Stomach (tissue), 9 donors: ENCODE data around the gene TSPAN14. TPM values are rescaled to one million over a fixed set of nuclear protein-coding genes. Genes with fewer than 3 reads are reported as not detected.
A peak's percentile ranks its signal among the peaks of the same experiment; 100 is the strongest.
"Not testable (repeated sequence)": the region's sequence is repeated elsewhere in the genome, so short reads cannot be mapped to it uniquely, and the experiment has no call there.

ENCODE experiments used
- DNase-seq, 2 donors: peaks; one replicate each; pipeline versions ENCODE4 v3.0.0 to v3.0.0-alpha.2; 2013 to 2019
- H3K27ac ChIP-seq, 5 donors: fragments of 200-600 bp in 4 of 5; sonication (generic) in 4 of 5; one replicate each; pipeline ENCODE4 v1.5.1; 2013 to 2019; ENCODE audit warnings: mild to moderate bottlenecking in 1 of 5, moderate library complexity in 1 of 5
- H3K27me3 ChIP-seq, 3 donors: fragments of 200-600 bp; sonication (generic); one replicate each; pipeline ENCODE4 v1.5.1; 2017 to 2019; ENCODE audit warnings: mixed run types in 1 of 3
- H3K36me3 ChIP-seq, 4 donors: fragments of 200-600 bp; sonication (generic); 1 replicate in 3 of 4; 2 replicates in 1 of 4; pipeline ENCODE4 v1.5.1; 2016 to 2019
- H3K4me1 ChIP-seq, 4 donors: fragments of 200-600 bp; sonication (generic); one replicate each; pipeline ENCODE4 v1.5.1; 2016 to 2019
- H3K4me3 ChIP-seq, 4 donors: fragments of 200-600 bp; sonication (generic) in 3 of 4; one replicate each; pipeline ENCODE4 v1.5.1; 2016 to 2019; ENCODE audit warnings: mild to moderate bottlenecking in 1 of 4
- H3K9me3 ChIP-seq, 4 donors: fragments of 200-600 bp; sonication (generic); one replicate each; pipeline ENCODE4 v1.5.1; 2016 to 2019
- EP300 ChIP-seq: sonication (generic); formaldehyde crosslinking; IDR thresholded peaks from one replicate; pipeline ENCODE4 v1.6.1; 2017; ENCODE audit warnings: antibody characterized with exemption
- POLR2A ChIP-seq, 4 donors: fragments of 450-650 bp; IDR thresholded peaks; one replicate each; pipeline ENCODE4 v1.6.1; 2016; ENCODE audit warnings: antibody characterized with exemption in 4 of 4, control low read depth in 2 of 4, mild to moderate bottlenecking in 1 of 4, moderate library complexity in 1 of 4
- POLR2AphosphoS5 ChIP-seq, 3 donors: sonication (generic); formaldehyde crosslinking; IDR thresholded peaks; one replicate each; pipeline ENCODE4 v1.6.1; 2016; ENCODE audit warnings: antibody characterized with exemption in 3 of 3
- WGBS, 5 donors: extraction: QIAGEN DNeasy Blood & Tissue Kit in 3 of 5; methylation state at CpG; one replicate each; pipeline versions ENCODE4 v1.1.5 to v1.1.7; 2013 to 2018; 5-methylcytosine and 5-hydroxymethylcytosine counted together
- intact Hi-C: fragments of 100-400 bp; cut with DNase I; formaldehyde crosslinking; loops from one replicate; pipeline ENCODE4 v1.15.1; 2023; ENCODE audit warnings: low total_unique reads
- polyA plus RNA-seq, 3 donors: library from polyadenylated mRNA; stranded (reverse); fragments of 200-250 nt; gene quantifications; one replicate each; pipeline ENCODE4 v1.2.3, GENCODE V29; 2013
- total RNA-seq, 5 donors: library from RNA; depleted of rRNA; stranded (reverse); fragments of >200 nt; gene quantifications; one replicate each; pipeline versions ENCODE4 v1.1.0 to v1.2.3, GENCODE V29; 2014 to 2016
- TF ChIP-seq, protein P1 (sequence below), 7 experiments: fragments of 450-650 bp in 4 of 7; fragments of 200-600 bp in 3 of 7; sonication (generic) in 3 of 7; IDR thresholded peaks; one replicate each; pipeline ENCODE4 v1.5.1; 2016 to 2019; ENCODE audit warnings: antibody characterized with exemption in 7 of 7, control low read depth in 2 of 7, mild to moderate bottlenecking in 1 of 7
- donor health status: healthy with polysubstance abuse.
- donor health status: Bipolar disorder and iron deficiency.
- donor health status: healthy.

The TSPAN14 gene
- total and polyA plus RNA-seq, 8 donors: 7.0 to 82.6 (median 30.5) TPM

DNA sequence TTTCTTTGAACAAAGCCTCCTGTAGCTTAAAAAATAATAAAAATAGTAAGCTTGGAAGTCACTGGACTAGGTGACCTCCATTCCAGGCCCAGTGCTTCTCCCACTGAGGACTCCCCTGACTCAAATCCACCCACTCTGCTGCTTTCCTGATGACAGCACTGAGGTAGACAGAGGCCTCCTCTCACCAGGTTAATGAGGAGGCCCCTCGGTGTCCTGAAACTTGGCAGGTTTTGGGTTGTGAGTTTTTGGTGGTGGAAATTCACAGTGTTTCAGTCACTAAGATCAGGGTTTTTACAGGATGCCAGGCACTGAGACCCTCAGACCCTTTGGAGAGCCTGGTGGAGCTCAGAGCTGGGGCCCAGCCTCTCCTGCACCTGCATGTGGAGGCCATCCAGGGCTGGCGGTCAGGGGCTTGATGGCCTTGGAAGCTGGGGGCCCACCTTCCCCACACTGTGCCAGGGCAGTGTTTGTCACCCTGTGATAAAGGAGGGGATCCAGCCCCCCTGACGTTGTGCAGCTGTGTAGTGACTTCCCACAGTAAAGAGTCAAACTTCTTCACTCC is 19.1 kb downstream of the TSPAN14 start:
- Histone ChIP-seq H3K27me3 (no peaks in the 10 kb centered on the region), H3K4me1 (peaks cover 41 to 81% (median 69%) of the 10 kb centered on the region in 4 donors), H3K27ac (peak overlapping the region in 3 of 5 donors; percentile 11 to 91 (median 44)), H3K36me3 (peaks cover 0 to 47% (median 31%) of the 10 kb centered on the region in 4 donors), H3K4me3 (no peak overlapping the region), H3K9me3 (peaks cover 0 to 6% (median 3%) of the 10 kb centered on the region in 4 donors)
- no peak for TF ChIP-seq EP300
- TF ChIP-seq POLR2AphosphoS5 (IDR thresholded peaks at IDR 0.05): no peak
- 66 to 76% (median 69%) methylated on average over 3 of the region's 3 CpGs for WGBS, 5 donors
- intact Hi-C loops: no loop called here
- DNase-seq: no peak

DNA sequence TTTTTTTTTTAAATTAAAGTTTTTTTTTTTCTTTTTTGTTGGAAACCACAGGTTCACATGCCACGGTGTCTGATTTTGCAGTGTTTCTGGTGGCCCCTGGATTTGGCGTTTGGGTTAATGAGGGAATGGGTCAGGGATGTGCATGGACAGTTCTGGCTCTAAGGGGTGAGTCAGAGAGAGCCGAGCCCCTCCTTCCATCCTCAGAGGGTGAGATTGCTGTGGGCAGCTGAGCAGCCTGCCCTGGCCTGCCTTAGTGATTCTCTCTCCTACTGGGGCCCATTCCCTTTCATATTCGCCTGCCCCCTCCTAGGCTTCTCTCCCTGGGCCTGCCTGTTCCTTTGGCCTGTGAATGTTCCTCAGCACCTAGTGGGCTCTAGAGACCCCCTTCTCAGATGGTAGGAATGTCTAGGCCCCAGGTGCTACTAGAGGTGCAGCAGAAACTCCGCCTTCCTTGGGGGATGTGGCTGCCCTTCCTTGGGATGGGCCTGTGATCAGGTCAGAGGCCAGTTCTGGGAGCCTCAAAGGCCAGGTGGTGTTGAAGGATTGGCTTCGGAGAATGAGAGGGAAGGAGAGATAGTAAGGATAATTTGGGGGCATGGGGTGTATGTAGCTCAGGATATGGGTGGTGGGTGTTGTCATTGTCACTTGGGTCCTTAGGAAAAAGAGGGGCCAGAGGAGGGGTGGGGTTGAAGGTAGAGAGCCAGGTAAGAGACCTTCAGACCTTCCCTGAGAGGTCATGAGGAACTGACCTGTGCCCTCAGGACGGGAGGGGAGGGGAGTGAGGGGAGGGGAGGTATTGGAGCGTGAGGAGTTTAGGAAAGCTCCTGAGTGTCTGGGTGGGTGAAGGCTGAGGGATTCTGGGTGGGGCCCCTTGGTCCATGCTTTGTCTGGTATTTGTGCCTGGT is 19.8 kb downstream of the TSPAN14 start:
- 82 to 88% (median 86%) methylated on average over 8 of the region's 8 CpGs for WGBS, 5 donors
- Histone ChIP-seq H3K27me3 (no peaks in the 10 kb centered on the region), H3K27ac (peak overlapping the region in 2 of 5 donors; percentile 44 to 91), H3K4me3 (no peak overlapping the region), H3K9me3 (peaks cover 0 to 12% (median 6%) of the 10 kb centered on the region in 4 donors), H3K4me1 (peaks cover 36 to 74% (median 61%) of the 10 kb centered on the region in 4 donors), H3K36me3 (peaks cover 0 to 45% (median 31%) of the 10 kb centered on the region in 4 donors)
- TF ChIP-seq POLR2A (IDR thresholded peaks at IDR 0.05): no peak
- intact Hi-C loops: no loop called here
- DNase-seq: no peak

DNA sequence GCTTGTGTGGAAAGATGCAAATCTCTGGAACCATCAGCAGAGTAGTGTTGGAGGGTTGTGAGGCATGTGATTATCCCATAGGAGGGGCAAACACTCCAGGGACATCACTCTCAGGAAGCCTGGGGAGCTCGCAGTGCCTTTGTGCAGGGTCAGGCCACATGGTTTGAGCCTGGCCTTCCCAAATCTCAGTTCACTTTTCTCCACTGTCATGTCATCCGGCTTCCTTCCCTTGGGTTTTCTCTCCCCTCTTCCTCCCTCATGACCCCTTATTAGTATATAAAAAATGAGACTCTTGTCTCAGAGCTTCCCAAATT is 20.4 kb downstream of the TSPAN14 start:
- intact Hi-C loops: no loop called here
- peak overlapping the region in 2 of 5 donors; percentile 44 to 91 for H3K27ac ChIP-seq
- 67 to 89% (median 73%) methylated on average over 2 of the region's 2 CpGs for WGBS, 5 donors
- H3K4me1 ChIP-seq: peaks cover 30 to 67% (median 55%) of the 10 kb centered on the region in 4 donors
- H3K27me3 ChIP-seq: no peaks in the 10 kb centered on the region
- peaks cover 0 to 39% (median 29%) of the 10 kb centered on the region in 4 donors for H3K36me3 ChIP-seq
- no peak overlapping the region for H3K4me3 ChIP-seq
- TF ChIP-seq, protein P1, sequence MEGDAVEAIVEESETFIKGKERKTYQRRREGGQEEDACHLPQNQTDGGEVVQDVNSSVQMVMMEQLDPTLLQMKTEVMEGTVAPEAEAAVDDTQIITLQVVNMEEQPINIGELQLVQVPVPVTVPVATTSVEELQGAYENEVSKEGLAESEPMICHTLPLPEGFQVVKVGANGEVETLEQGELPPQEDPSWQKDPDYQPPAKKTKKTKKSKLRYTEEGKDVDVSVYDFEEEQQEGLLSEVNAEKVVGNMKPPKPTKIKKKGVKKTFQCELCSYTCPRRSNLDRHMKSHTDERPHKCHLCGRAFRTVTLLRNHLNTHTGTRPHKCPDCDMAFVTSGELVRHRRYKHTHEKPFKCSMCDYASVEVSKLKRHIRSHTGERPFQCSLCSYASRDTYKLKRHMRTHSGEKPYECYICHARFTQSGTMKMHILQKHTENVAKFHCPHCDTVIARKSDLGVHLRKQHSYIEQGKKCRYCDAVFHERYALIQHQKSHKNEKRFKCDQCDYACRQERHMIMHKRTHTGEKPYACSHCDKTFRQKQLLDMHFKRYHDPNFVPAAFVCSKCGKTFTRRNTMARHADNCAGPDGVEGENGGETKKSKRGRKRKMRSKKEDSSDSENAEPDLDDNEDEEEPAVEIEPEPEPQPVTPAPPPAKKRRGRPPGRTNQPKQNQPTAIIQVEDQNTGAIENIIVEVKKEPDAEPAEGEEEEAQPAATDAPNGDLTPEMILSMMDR (IDR thresholded peaks at IDR 0.05): no peak
- TF ChIP-seq POLR2A (IDR thresholded peaks at IDR 0.05): no peak
- TF ChIP-seq POLR2AphosphoS5 (IDR thresholded peaks at IDR 0.05): no peak
- no peak for TF ChIP-seq EP300
- no peak for DNase-seq
- H3K9me3 ChIP-seq: peaks cover 0 to 12% (median 6%) of the 10 kb centered on the region in 4 donors

DNA sequence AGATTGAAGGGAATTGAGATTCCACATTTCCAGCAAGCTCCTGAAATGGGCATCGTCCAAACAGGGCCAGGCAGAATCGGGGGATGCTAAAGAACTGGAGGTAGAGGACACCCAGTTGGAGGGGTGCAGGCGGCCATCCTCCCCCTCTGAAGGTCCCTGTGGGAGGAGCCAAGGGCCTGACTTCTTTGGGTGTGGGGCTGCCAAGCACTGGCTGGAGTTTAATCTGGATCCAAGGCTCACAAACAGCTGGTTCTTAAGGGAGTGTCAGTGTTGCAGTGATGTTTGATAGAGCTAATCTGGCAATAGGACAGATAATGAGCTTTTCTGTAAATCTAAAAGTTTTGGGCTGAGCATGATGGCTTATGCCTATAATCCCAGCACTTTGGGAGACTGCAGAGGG is 20.8 kb downstream of the TSPAN14 start:
- peak in 1 of 2 donors; percentile 40 for DNase-seq
- Histone ChIP-seq H3K27ac (peak overlapping the region in 1 of 5 donors; percentile 91), H3K36me3 (peaks cover 0 to 36% (median 27%) of the 10 kb centered on the region in 4 donors), H3K4me1 (peaks cover 30 to 64% (median 51%) of the 10 kb centered on the region in 4 donors), H3K27me3 (no peaks in the 10 kb centered on the region), H3K4me3 (no peak overlapping the region), H3K9me3 (peaks cover 0 to 12% (median 6%) of the 10 kb centered on the region in 4 donors)
- intact Hi-C loops: no loop called here
- WGBS, 5 donors: 68 to 88% (median 69%) methylated on average over 3 of the region's 3 CpGs
- TF ChIP-seq POLR2AphosphoS5 (IDR thresholded peaks at IDR 0.05): no peak
- TF ChIP-seq, protein P1 (IDR thresholded peaks at IDR 0.05): no peak
- no peak for TF ChIP-seq POLR2A (IDR thresholded peaks at IDR 0.05)
- no peak for TF ChIP-seq EP300

DNA sequence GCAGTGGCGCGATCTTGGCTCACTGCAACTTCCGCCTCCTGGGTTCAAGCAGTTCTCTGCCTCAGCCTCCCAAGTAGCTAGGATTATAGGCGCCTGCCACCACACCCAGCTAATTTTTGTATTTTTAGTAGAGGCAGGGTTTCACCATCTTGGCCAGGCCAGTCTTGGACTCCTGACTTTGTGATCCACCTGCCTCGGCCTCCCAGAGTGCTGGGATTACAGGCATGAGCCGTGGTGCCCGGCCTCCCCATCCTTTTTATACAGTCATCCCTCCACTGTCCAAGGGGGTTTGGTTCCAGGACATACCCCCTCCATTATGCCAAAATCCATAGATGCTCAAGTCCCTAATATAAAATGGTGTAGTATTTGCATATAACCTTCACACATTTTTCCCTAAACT is 21.5 kb downstream of the TSPAN14 start:
- H3K27ac ChIP-seq, H3K27me3 ChIP-seq, H3K4me3 ChIP-seq, intact Hi-C loops, DNase-seq: not testable (repeated sequence)
- WGBS, 5 donors: 95 to 99% (median 97%) methylated on average over 7 of the region's 7 CpGs
- Histone ChIP-seq H3K4me1 (peaks cover 24 to 57% (median 45%) of the 10 kb centered on the region in 4 donors), H3K9me3 (peaks cover 0 to 12% (median 6%) of the 10 kb centered on the region in 4 donors), H3K36me3 (peaks cover 0 to 29% (median 20%) of the 10 kb centered on the region in 4 donors)
